HEK293 (cell line): ENCODE results near the gene IGDCC3.

Source experiments
- GLI2 ChIP-seq: fragments of 450-650 bp; formaldehyde crosslinking; IDR thresholded peaks from 2 replicates; pipeline ENCODE4; 2017; ENCODE audit warnings: missing biosample characterization, missing genetic modification characterization, low read depth, borderline replicate concordance
- KLF9 ChIP-seq: fragments of 450-650 bp; formaldehyde crosslinking; IDR thresholded peaks from 2 replicates; pipeline ENCODE4 v1.5.1; 2016; ENCODE audit warnings: missing biosample characterization, missing genetic modification characterization, low read depth
- MYNN ChIP-seq: fragments of 450-650 bp; formaldehyde crosslinking; IDR thresholded peaks from 2 replicates; pipeline ENCODE4 v1.5.1; 2016; ENCODE audit warnings: missing biosample characterization, missing genetic modification characterization, borderline replicate concordance
- PRDM2 ChIP-seq: fragments of 450-650 bp; formaldehyde crosslinking; IDR thresholded peaks from 2 replicates; pipeline ENCODE4 v1.5.1; 2016; ENCODE audit warnings: missing biosample characterization, missing genetic modification characterization, borderline replicate concordance
- SCRT1 ChIP-seq: fragments of 450-650 bp; formaldehyde crosslinking; IDR thresholded peaks from 2 replicates; pipeline ENCODE4 v1.5.1; 2016; ENCODE audit warnings: missing biosample characterization, missing genetic modification characterization, borderline replicate concordance
- ZBTB1 ChIP-seq: fragments of 450-650 bp; formaldehyde crosslinking; IDR thresholded peaks from 2 replicates; pipeline ENCODE4 v1.5.1; 2016; ENCODE audit warnings: missing biosample characterization, missing genetic modification characterization
- ZFP3 ChIP-seq: fragments of 450-650 bp; formaldehyde crosslinking; IDR thresholded peaks from 2 replicates; pipeline ENCODE4 v1.5.1; 2016; ENCODE audit warnings: low read depth, missing biosample characterization, missing genetic modification characterization
- ZNF10 ChIP-seq: fragments of 450-650 bp; formaldehyde crosslinking; IDR thresholded peaks from 2 replicates; pipeline ENCODE4 v1.5.1; 2017; ENCODE audit warnings: missing biosample characterization, missing genetic modification characterization
- ZNF121 ChIP-seq: fragments of 450-650 bp; formaldehyde crosslinking; IDR thresholded peaks from 2 replicates; pipeline ENCODE4 v1.5.1; 2016; ENCODE audit warnings: missing biosample characterization, missing genetic modification characterization
- ZNF202 ChIP-seq: fragments of 450-650 bp; formaldehyde crosslinking; IDR thresholded peaks from 2 replicates; pipeline ENCODE4 v1.5.1; 2016; ENCODE audit warnings: missing biosample characterization, missing genetic modification characterization, borderline replicate concordance
- ZNF211 ChIP-seq: fragments of 450-650 bp; formaldehyde crosslinking; IDR thresholded peaks from 2 replicates; pipeline ENCODE4 v1.5.1; 2016; ENCODE audit warnings: low read depth, missing biosample characterization, missing genetic modification characterization
- ZNF214 ChIP-seq: fragments of 450-650 bp; formaldehyde crosslinking; IDR thresholded peaks from 2 replicates; pipeline ENCODE4 v1.5.1; 2017; ENCODE audit warnings: missing biosample characterization, mild to moderate bottlenecking, missing genetic modification characterization, borderline replicate concordance
- ZNF239 ChIP-seq: fragments of 450-650 bp; formaldehyde crosslinking; IDR thresholded peaks from 2 replicates; pipeline ENCODE4 v1.5.1; 2016; ENCODE audit warnings: missing biosample characterization, missing genetic modification characterization
- ZNF24 ChIP-seq: fragments of 450-650 bp; formaldehyde crosslinking; IDR thresholded peaks from 2 replicates; pipeline ENCODE4 v1.5.1; 2016; ENCODE audit warnings: missing biosample characterization, missing genetic modification characterization
- ZNF335 ChIP-seq: fragments of 450-650 bp; formaldehyde crosslinking; conservative IDR thresholded peaks from 2 replicates; pipeline ENCODE4 v1.5.1; 2016; ENCODE audit warnings: missing biosample characterization, missing genetic modification characterization
- ZNF362 ChIP-seq: fragments of 450-650 bp; formaldehyde crosslinking; IDR thresholded peaks from 2 replicates; pipeline ENCODE4 v1.5.1; 2016; ENCODE audit warnings: missing biosample characterization, missing genetic modification characterization
- ZNF391 ChIP-seq: fragments of 450-650 bp; formaldehyde crosslinking; IDR thresholded peaks from 2 replicates; pipeline ENCODE4 v1.5.1; 2016; ENCODE audit warnings: low read depth, missing biosample characterization, missing genetic modification characterization, borderline replicate concordance
- ZNF394 ChIP-seq: fragments of 450-650 bp; formaldehyde crosslinking; IDR thresholded peaks from 2 replicates; pipeline ENCODE4 v1.5.1; 2016; ENCODE audit warnings: missing biosample characterization, missing genetic modification characterization, mild to moderate bottlenecking, moderate library complexity, borderline replicate concordance
- ZNF514 ChIP-seq: fragments of 450-650 bp; formaldehyde crosslinking; IDR thresholded peaks from 2 replicates; pipeline ENCODE4 v1.5.1; 2016; ENCODE audit warnings: missing biosample characterization, missing genetic modification characterization
- ZNF544 ChIP-seq: fragments of 450-650 bp; formaldehyde crosslinking; IDR thresholded peaks from 2 replicates; pipeline ENCODE4 v1.5.0; 2017; ENCODE audit warnings: missing biosample characterization, missing genetic modification characterization
- ZNF555 ChIP-seq: fragments of 450-650 bp; formaldehyde crosslinking; conservative IDR thresholded peaks from 2 replicates; pipeline ENCODE4 v1.5.1; 2017; ENCODE audit warnings: missing biosample characterization, mild to moderate bottlenecking, missing genetic modification characterization, inconsistent platforms
- ZNF629 ChIP-seq: fragments of 450-650 bp; formaldehyde crosslinking; IDR thresholded peaks from 2 replicates; pipeline ENCODE4 v1.5.1; 2017; ENCODE audit warnings: missing biosample characterization, missing genetic modification characterization
- ZNF658 ChIP-seq: fragments of 450-650 bp; formaldehyde crosslinking; IDR thresholded peaks from 2 replicates; pipeline ENCODE4; 2016; ENCODE audit warnings: missing biosample characterization, missing genetic modification characterization
- ZNF707 ChIP-seq: fragments of 450-650 bp; formaldehyde crosslinking; IDR thresholded peaks from 2 replicates; pipeline ENCODE4 v1.5.1; 2016; ENCODE audit warnings: missing biosample characterization, missing genetic modification characterization
- ZNF747 ChIP-seq: fragments of 450-650 bp; formaldehyde crosslinking; IDR thresholded peaks from 2 replicates; pipeline ENCODE4 v1.5.1; 2016; ENCODE audit warnings: missing biosample characterization, missing genetic modification characterization
- TF ChIP-seq, protein P1 (sequence below): fragments of 450-650 bp; formaldehyde crosslinking; IDR thresholded peaks from 2 replicates; pipeline ENCODE4 v1.5.1; 2017; ENCODE audit warnings: missing biosample characterization, missing genetic modification characterization
- TF ChIP-seq, protein P2 (sequence below): fragments of 450-650 bp; formaldehyde crosslinking; IDR thresholded peaks from 2 replicates; pipeline ENCODE4 v1.5.1; 2016; ENCODE audit warnings: missing biosample characterization, missing genetic modification characterization
- TF ChIP-seq, protein P3 (sequence below): fragments of 450-650 bp; formaldehyde crosslinking; IDR thresholded peaks from 2 replicates; pipeline ENCODE4 v1.5.1; 2016; ENCODE audit warnings: missing biosample characterization, missing genetic modification characterization

The IGDCC3 gene

GRCh38 chr15:65304381-65305149, 73.2 kb downstream of the IGDCC3 start, which contains the start of gene RNU5B-1 (continued):
- TF ChIP-seq, protein P1, sequence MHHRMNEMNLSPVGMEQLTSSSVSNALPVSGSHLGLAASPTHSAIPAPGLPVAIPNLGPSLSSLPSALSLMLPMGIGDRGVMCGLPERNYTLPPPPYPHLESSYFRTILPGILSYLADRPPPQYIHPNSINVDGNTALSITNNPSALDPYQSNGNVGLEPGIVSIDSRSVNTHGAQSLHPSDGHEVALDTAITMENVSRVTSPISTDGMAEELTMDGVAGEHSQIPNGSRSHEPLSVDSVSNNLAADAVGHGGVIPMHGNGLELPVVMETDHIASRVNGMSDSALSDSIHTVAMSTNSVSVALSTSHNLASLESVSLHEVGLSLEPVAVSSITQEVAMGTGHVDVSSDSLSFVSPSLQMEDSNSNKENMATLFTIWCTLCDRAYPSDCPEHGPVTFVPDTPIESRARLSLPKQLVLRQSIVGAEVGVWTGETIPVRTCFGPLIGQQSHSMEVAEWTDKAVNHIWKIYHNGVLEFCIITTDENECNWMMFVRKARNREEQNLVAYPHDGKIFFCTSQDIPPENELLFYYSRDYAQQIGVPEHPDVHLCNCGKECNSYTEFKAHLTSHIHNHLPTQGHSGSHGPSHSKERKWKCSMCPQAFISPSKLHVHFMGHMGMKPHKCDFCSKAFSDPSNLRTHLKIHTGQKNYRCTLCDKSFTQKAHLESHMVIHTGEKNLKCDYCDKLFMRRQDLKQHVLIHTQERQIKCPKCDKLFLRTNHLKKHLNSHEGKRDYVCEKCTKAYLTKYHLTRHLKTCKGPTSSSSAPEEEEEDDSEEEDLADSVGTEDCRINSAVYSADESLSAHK, result peak; percentile 58
- TF ChIP-seq ZFP3 (tag by site-specific recombination), result peak; percentile 61; the same call in 1 of the 2 replicates
- TF ChIP-seq PRDM2, result no peak
- TF ChIP-seq, protein P2, sequence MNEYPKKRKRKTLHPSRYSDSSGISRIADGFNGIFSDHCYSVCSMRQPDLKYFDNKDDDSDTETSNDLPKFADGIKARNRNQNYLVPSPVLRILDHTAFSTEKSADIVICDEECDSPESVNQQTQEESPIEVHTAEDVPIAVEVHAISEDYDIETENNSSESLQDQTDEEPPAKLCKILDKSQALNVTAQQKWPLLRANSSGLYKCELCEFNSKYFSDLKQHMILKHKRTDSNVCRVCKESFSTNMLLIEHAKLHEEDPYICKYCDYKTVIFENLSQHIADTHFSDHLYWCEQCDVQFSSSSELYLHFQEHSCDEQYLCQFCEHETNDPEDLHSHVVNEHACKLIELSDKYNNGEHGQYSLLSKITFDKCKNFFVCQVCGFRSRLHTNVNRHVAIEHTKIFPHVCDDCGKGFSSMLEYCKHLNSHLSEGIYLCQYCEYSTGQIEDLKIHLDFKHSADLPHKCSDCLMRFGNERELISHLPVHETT, result peak; percentile 90
- TF ChIP-seq SCRT1 (tag by site-specific recombination), result peak; percentile 86; the same call in 1 of the 2 replicates
- TF ChIP-seq ZNF544 (tag by site-specific recombination), result no peak
- peak; percentile 88; the same call in 1 of the 2 replicates for TF ChIP-seq ZNF394 (tag by site-specific recombination)
- TF ChIP-seq ZNF121 (tag by site-specific recombination), result no peak; the same call in 1 of the 2 replicates
- no peak for TF ChIP-seq MYNN (tag by site-specific recombination)
- TF ChIP-seq, protein P3, sequence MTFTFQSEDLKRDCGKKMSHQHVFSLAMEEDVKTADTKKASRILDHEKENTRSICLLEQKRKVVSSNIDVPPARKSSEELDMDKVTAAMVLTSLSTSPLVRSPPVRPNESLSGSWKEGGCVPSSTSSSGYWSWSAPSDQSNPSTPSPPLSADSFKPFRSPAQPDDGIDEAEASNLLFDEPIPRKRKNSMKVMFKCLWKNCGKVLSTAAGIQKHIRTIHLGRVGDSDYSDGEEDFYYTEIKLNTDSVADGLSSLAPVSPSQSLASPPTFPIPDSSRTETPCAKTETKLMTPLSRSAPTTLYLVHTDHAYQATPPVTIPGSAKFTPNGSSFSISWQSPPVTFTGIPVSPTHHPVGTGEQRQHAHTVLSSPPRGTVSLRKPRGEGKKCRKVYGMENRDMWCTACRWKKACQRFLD (tag by site-specific recombination), result no peak
- TF ChIP-seq ZNF391 (tag by site-specific recombination), result peak; percentile 61; the same call in 1 of the 2 replicates
- TF ChIP-seq ZNF10 (tag by site-specific recombination), result peak; percentile 57
- TF ChIP-seq ZNF629 (tag by site-specific recombination), result peak; percentile 89
- TF ChIP-seq KLF9, result no peak
- TF ChIP-seq GLI2 (tag by site-specific recombination), result peak; percentile 55; the same call in 1 of the 2 replicates
- peak; percentile 95 for TF ChIP-seq ZNF362 (tag by site-specific recombination)
- TF ChIP-seq ZNF202, result no peak
- TF ChIP-seq ZNF658, result no peak
- TF ChIP-seq ZNF747 (tag by site-specific recombination), result no peak
- TF ChIP-seq ZNF335, result no peak; the same call in 1 of the 2 replicates
- TF ChIP-seq ZNF707 (tag by site-specific recombination), result no peak
- TF ChIP-seq ZNF239 (tag by site-specific recombination), result no peak
- TF ChIP-seq ZBTB1 (tag by site-specific recombination), result no peak
- peak; percentile 93 for TF ChIP-seq ZNF24 (tag by site-specific recombination)
- no peak for TF ChIP-seq ZNF211 (tag by site-specific recombination)
- TF ChIP-seq ZNF214, result no peak
- TF ChIP-seq ZNF514 (tag by site-specific recombination), result no peak
- no peak for TF ChIP-seq ZNF555 (tag by site-specific recombination)
